Lower lobe of right lung (tissue), 2 donors: ENCODE measurements around the gene CDKAL1. TPM values are rescaled to one million over a fixed set of nuclear protein-coding genes. Genes with fewer than 3 reads are reported as not detected.

ENCODE experiments used
- ATAC-seq, 2 donors: fragments of 200-7000 bp; cut with Tn5 transposase; one replicate each; pipeline ENCODE4 v1.9.1; 2020 to 2022; ENCODE audit warnings: mild to moderate bottlenecking in 2 of 2, moderate library complexity in 2 of 2
- DNase-seq: peaks from one replicate; pipeline ENCODE4 v3.0.0-alpha.2; 2020
- H3K27ac ChIP-seq: fragments of 200-600 bp; one replicate; pipeline ENCODE4 v1.8.0; 2022
- H3K27me3 ChIP-seq: fragments of 200-600 bp; one replicate; pipeline ENCODE4 v1.8.0; 2022; ENCODE audit warnings: low read depth
- H3K36me3 ChIP-seq: fragments of 200-600 bp; one replicate; pipeline ENCODE4 v1.8.0; 2022; ENCODE audit warnings: mild to moderate bottlenecking
- H3K4me1 ChIP-seq: fragments of 200-600 bp; one replicate; pipeline ENCODE4 v1.8.0; 2022
- H3K4me3 ChIP-seq: fragments of 200-600 bp; one replicate; pipeline ENCODE4 v1.8.0; 2022; ENCODE audit warnings: mild to moderate bottlenecking
- H3K9me3 ChIP-seq: fragments of 200-600 bp; one replicate; pipeline ENCODE4 v1.8.0; 2022
- intact Hi-C: fragments of 100-400 bp; cut with DNase I; formaldehyde crosslinking; loops from one replicate; pipeline ENCODE4 v1.11.0; 2022
- total RNA-seq: library from RNA; stranded (reverse); fragmentation: NEBNext Ultra II Directional; extraction: Animal tissue kit (Norgen Biotek cat#: 25700); gene quantifications from one replicate; pipeline ENCODE4 v1.2.1, GENCODE V29; 2021
- TF ChIP-seq, protein P1 (sequence below): fragments of 200-600 bp; IDR thresholded peaks from one replicate; pipeline ENCODE4 v1.8.0; 2022; ENCODE audit warnings: antibody characterized with exemption, mild to moderate bottlenecking
- donor health status: DM: no; HTN: yes; CAD: no; lungs with severe emphysema.

The CDKAL1 gene
- total RNA-seq, 1 donor from 2014 or later = 16.0 TPM

DNA sequence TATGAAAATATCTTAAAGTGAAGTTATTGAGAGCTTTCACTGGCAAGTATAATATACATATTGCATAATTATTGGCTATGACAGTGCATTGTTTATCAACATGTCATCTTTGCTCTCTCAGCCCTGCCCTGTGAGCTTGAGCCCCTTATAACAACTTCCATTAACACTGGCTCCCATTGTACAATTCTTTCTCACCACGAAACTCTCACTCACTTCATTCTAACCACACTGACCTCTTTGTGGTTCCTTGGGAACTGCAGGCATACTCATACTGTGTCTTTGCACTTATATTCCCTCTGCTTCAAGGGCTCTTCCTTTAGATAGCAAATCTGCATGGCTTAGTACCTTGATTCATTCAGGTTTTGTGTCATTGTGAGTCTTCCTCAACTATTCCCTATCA, 411.8 kb downstream of the CDKAL1 start:
- intact Hi-C loops = no loop called here
- TF ChIP-seq, protein P1, sequence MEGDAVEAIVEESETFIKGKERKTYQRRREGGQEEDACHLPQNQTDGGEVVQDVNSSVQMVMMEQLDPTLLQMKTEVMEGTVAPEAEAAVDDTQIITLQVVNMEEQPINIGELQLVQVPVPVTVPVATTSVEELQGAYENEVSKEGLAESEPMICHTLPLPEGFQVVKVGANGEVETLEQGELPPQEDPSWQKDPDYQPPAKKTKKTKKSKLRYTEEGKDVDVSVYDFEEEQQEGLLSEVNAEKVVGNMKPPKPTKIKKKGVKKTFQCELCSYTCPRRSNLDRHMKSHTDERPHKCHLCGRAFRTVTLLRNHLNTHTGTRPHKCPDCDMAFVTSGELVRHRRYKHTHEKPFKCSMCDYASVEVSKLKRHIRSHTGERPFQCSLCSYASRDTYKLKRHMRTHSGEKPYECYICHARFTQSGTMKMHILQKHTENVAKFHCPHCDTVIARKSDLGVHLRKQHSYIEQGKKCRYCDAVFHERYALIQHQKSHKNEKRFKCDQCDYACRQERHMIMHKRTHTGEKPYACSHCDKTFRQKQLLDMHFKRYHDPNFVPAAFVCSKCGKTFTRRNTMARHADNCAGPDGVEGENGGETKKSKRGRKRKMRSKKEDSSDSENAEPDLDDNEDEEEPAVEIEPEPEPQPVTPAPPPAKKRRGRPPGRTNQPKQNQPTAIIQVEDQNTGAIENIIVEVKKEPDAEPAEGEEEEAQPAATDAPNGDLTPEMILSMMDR = no peak
- H3K27me3 ChIP-seq = no peaks in the 10 kb centered on the region
- H3K9me3 ChIP-seq = no peaks in the 10 kb centered on the region
- no peak overlapping the region for H3K27ac ChIP-seq
- H3K4me3 ChIP-seq = no peak overlapping the region
- no peaks in the 10 kb centered on the region for H3K36me3 ChIP-seq
- no peaks in the 10 kb centered on the region for H3K4me1 ChIP-seq
- DNase-seq = no peak
- ATAC-seq = no peak

GRCh38 chr6:20946890-20947289, 412.6 kb downstream of the CDKAL1 start:
- DNase-seq (no peak), ATAC-seq (no peak)

GRCh38 chr6:20947977-20948376, 413.7 kb downstream of the CDKAL1 start:
- H3K4me1 ChIP-seq = no peaks in the 10 kb centered on the region
- no peaks in the 10 kb centered on the region for H3K9me3 ChIP-seq
- no peaks in the 10 kb centered on the region for H3K36me3 ChIP-seq
- DNase-seq (no peak), ATAC-seq (no peak)
- no peaks in the 10 kb centered on the region for H3K27me3 ChIP-seq
- H3K27ac ChIP-seq = no peak overlapping the region
- TF ChIP-seq, protein P1 = no peak
- no peak overlapping the region for H3K4me3 ChIP-seq
- intact Hi-C loops = no loop called here

More at GRCh38 chr6:20946890-20947289, 412.6 kb downstream of the CDKAL1 start:
- H3K4me3 ChIP-seq = no peak overlapping the region
- no peaks in the 10 kb centered on the region for H3K36me3 ChIP-seq
- H3K9me3 ChIP-seq = no peaks in the 10 kb centered on the region
- intact Hi-C loops = no loop called here
- no peaks in the 10 kb centered on the region for H3K4me1 ChIP-seq
- H3K27me3 ChIP-seq = no peaks in the 10 kb centered on the region
- H3K27ac ChIP-seq = no peak overlapping the region
- TF ChIP-seq, protein P1 = no peak

DNA sequence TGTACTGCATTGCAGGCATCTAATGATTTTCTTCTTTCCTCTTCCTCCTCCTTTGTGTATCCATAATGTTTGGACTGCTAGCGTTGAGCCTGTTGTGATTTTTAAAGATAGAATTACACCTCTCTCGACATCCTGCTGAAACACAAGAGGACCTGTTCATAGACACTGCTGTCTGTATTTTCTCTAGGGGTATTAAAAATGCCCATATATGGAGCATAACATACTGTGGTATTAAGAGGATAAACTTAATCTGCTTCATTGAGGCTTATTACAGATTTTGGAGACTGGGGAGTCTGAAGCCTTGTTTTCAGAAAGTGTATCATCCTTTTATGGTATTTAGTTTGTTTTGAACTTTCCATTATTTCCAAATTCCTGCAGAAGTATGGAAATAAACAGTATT, 414.3 kb downstream of the CDKAL1 start:
- intact Hi-C loops = no loop called here
- DNase-seq = no peak
- Histone ChIP-seq H3K4me1 (no peaks in the 10 kb centered on the region), H3K27me3 (no peaks in the 10 kb centered on the region), H3K4me3 (no peak overlapping the region), H3K36me3 (no peaks in the 10 kb centered on the region), H3K9me3 (no peaks in the 10 kb centered on the region), H3K27ac (no peak overlapping the region)
- ATAC-seq = no peak
- TF ChIP-seq, protein P1 = no peak

DNA sequence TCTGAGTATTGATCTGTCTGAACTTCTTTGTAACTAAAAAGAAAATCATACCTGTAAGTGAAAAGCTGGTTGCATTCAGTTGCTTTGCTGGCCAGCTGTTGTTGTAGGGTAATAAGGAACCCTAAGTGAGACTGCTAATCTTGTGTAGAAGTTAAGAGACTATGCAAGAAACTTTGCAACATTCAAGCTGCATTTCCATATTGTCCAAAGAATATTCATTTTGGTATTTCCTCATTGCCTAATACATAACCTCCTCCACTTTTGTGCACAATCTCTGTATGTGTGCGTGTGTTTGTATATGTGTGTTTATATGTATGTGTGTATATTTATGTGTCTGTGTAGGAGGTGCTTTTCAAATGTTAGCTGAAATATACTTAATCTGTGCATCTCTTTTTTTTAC, 414.9 kb downstream of the CDKAL1 start:
- no peaks in the 10 kb centered on the region for H3K36me3 ChIP-seq
- H3K4me1 ChIP-seq = no peaks in the 10 kb centered on the region
- TF ChIP-seq, protein P1 = no peak
- H3K4me3 ChIP-seq = no peak overlapping the region
- DNase-seq = no peak
- intact Hi-C loops = no loop called here
- H3K9me3 ChIP-seq = no peaks in the 10 kb centered on the region
- no peak overlapping the region for H3K27ac ChIP-seq
- no peaks in the 10 kb centered on the region for H3K27me3 ChIP-seq
- ATAC-seq = no peak
